GM03348 (cell line): ENCODE measurements around the gene METTL6.
"Not testable (repeated sequence)": the region's sequence is repeated elsewhere in the genome, so short reads cannot be mapped to it uniquely, and the experiment has no call there.

Source experiments
- DNase-seq: peaks from one replicate; pipeline ENCODE4 v3.0.0; 2012; ENCODE audit warnings: low spot score

Gene METTL6

GRCh38 chr3:15403495-15403894 lies 23.8 kb downstream of the METTL6 start:
- no peak for DNase-seq

GRCh38 chr3:15401936-15402335 lies 25.4 kb downstream of the METTL6 start:
- DNase-seq = no peak

DNA sequence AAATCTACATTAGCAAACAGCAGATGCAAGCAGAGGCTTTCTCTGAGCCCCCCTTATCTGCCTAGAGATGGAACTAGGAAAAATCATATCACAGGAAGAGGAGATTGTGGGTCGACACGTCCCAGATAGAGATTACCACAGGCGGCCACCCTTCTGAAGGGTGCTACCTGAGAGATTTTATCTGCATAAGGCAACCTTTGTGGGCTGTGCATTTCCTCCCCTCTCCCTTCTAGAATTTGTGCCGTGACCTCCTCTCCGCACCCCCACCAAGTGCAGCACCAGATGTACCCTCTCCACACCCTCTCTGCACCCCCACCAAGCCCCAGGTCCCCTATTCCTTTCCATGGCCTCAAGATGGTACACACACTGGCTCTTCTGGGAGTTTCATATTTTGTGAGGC lies 27.4 kb downstream of the METTL6 start:
- no peak for DNase-seq

DNA sequence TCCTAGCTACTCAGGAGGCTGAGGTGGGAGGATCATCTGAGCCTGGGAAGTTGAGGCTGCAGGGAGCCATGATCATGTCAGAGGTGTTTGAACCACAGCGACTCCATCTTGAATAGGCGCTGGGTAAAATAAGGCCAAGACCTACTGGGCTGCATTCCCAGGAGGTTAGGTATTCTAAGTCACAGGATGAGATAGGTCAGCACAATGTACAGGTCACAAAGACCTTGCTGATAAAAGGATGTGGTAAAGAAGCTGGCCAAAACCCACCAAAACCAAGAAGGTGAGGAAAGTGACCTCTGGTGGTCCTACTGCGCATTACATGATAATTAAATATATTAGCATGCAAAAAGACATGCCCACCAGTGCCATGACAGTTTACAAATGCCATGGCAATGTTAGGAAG lies 28.6 kb downstream of the METTL6 start:
- not testable (repeated sequence) for DNase-seq

DNA sequence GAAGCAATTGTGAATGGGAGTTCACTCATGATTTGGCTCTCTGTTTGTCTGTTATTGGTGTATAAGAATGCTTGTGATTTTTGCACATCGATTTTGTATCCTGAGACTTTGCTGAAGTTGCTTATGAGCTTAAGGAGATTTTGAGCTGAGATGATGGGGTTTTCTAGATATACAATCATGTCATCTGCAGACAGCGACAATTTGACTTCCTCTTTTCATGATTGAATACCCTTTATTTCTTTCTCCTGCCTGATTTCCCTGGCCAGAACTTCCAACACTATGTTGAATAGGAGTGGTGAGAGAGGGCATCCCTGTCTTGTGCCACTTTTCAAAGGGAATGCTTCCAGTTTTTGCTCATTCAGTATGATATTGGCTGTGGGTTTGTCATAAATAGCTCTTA lies 34.1 kb downstream of the METTL6 start:
- not testable (repeated sequence) for DNase-seq

GRCh38 chr3:15391007-15391406 lies 36.3 kb downstream of the METTL6 start:
- no peak for DNase-seq

GRCh38 chr3:15390460-15390859 lies 36.9 kb downstream of the METTL6 start:
- no peak for DNase-seq

- DNase-seq = not testable (repeated sequence)
Measured at GRCh38 chr3:15388335-15388734, 39.0 kb downstream of the METTL6 start.

- no peak for DNase-seq
Measured at GRCh38 chr3:15387735-15388134, 39.6 kb downstream of the METTL6 start.

GRCh38 chr3:15387171-15387581 lies 40.2 kb downstream of the METTL6 start:
- no peak for DNase-seq

DNA sequence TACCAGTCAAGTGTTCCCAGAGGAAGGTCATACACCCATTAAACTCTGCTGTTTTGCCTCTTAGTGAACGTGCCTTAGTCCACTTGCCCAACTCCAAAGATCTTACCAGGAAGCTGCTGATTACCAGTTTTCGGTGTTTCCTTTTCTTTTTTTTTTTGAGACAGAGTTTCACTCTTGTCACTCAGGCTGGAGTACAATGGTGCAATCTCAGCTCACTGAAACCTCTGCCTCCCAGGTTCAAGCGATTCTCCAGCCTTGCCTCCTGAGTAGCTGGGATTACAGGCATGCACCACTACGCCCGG lies 40.7 kb downstream of the METTL6 start:
- not testable (repeated sequence) for DNase-seq

- no peak for DNase-seq
Measured at GRCh38 chr3:15385901-15386653, 41.3 kb downstream of the METTL6 start.

DNA sequence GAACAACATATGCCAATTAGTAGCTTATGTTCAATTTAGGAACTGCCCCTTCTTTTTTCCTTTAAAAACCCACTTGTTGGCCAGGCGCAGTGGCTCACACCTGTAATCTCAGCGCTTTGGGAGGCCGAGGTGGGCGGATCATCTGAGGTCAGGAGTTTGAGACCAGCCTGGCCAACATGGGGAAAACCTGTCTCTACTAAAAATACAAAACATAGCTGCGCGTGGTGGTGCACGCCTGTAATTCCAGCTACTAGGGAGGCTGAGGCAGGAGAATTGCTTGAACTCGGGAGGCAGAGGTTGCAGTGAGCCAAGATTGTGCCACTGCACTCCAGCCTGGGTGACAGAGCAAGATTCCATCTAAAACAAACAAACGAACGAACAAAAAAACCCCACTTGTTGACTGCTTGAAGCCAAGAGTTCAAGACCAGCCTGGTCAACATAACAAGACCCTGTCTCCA lies 42.1 kb downstream of the METTL6 start:
- not testable (repeated sequence) for DNase-seq

GRCh38 chr3:15384510-15385237 lies 42.7 kb downstream of the METTL6 start:
- DNase-seq = peak; percentile 78

DNA sequence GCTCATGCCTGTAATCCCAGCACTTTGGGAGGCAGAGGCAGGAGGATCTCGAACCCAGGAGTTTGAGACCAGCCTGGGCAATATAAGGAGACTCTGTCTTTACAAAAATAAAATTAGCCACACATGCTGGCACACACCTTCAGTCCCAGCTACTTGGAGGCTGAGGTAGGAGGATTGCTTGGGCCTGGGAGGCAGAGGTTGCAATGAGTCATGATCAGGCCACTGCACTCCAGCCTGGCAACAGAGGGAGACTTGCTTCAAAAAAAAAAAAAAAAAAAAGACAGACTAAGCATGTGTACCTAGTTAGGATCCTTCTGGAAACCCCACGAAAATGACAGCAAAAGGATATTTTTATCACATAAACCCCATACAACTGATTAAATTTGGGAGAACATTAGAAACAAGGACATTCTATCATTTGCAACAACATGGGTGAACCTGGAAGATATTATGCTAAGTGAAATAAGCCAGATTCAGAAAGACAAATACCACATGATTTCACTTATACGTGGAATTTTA lies 44.9 kb downstream of the METTL6 start:
- DNase-seq = no peak

- no peak for DNase-seq
Measured at GRCh38 chr3:15380980-15381890, 46.1 kb downstream of the METTL6 start.

- DNase-seq = peak; percentile 85
Measured at GRCh38 chr3:15377961-15378791, 49.2 kb downstream of the METTL6 start.

GRCh38 chr3:15375461-15376000 lies 51.8 kb downstream of the METTL6 start:
- no peak for DNase-seq

DNA sequence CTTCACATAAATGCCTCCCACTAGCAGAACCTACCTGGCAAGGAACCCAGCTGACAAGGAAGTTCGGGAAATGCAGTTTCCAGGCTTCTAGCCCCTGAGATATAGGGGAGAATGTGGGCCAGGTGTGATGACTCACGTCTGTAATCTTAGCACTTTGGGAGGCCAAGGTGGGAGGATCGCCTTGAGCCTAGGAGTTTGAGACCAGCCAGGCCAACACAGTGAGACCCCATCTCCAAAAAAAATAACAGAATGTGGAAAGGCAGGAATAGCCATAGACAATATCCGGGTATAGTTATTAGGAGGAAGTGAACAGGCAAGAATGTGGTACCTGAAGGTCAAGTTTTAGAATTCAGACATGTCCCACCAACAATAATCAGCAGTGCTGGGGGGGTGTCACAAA lies 54.4 kb downstream of the METTL6 start:
- DNase-seq = no peak

DNA sequence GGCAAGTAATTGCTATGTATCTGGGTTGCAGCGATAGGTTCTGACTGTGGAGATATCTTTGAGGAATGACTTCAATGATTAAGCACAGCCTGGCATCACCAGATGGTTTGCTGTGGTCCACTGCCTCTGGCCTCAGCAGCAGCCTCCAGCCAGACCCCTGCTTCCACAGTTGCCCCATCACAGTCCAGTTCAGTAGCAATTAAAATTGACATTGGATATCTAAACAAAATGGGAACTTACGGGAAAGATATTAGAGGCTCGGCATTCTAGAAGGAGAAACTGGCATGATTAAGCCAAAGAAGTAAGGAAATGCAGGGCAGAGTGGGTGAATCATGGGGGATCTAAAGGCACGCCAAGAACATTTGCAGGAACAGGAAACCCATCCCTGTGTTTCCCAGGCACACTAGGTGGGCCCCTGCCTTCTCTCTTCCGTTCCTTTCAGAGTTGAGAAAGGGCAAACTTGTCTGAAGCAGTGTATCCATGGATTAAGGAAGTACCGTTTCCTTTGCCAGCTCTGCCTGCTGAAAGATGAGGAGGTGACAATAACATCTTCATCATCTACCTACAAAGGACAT lies 58.7 kb downstream of the METTL6 start:
- no peak for DNase-seq

- peak; percentile 55 for DNase-seq
Measured at GRCh38 chr3:15367059-15367458, 60.3 kb downstream of the METTL6 start.
